Stomach (tissue), 9 donors: ENCODE measurements around the gene PLG. TPM values are rescaled to one million over a fixed set of nuclear protein-coding genes. Genes with fewer than 3 reads are reported as not detected.
"Not testable (repeated sequence)": the region's sequence is repeated elsewhere in the genome, so short reads cannot be mapped to it uniquely, and the experiment has no call there.

Source experiments
- DNase-seq, 2 donors: peaks; one replicate each; pipeline versions ENCODE4 v3.0.0 to v3.0.0-alpha.2; 2013 to 2019
- H3K27ac ChIP-seq, 5 donors: fragments of 200-600 bp in 4 of 5; sonication (generic) in 4 of 5; one replicate each; pipeline ENCODE4 v1.5.1; 2013 to 2019; ENCODE audit warnings: mild to moderate bottlenecking in 1 of 5, moderate library complexity in 1 of 5
- H3K27me3 ChIP-seq, 3 donors: fragments of 200-600 bp; sonication (generic); one replicate each; pipeline ENCODE4 v1.5.1; 2017 to 2019; ENCODE audit warnings: mixed run types in 1 of 3
- H3K36me3 ChIP-seq, 4 donors: fragments of 200-600 bp; sonication (generic); 1 replicate in 3 of 4; 2 replicates in 1 of 4; pipeline ENCODE4 v1.5.1; 2016 to 2019
- H3K4me1 ChIP-seq, 4 donors: fragments of 200-600 bp; sonication (generic); one replicate each; pipeline ENCODE4 v1.5.1; 2016 to 2019
- H3K4me3 ChIP-seq, 4 donors: fragments of 200-600 bp; sonication (generic) in 3 of 4; one replicate each; pipeline ENCODE4 v1.5.1; 2016 to 2019; ENCODE audit warnings: mild to moderate bottlenecking in 1 of 4
- H3K9me3 ChIP-seq, 4 donors: fragments of 200-600 bp; sonication (generic); one replicate each; pipeline ENCODE4 v1.5.1; 2016 to 2019
- CTCF ChIP-seq, 7 experiments: fragments of 450-650 bp in 4 of 7; fragments of 200-600 bp in 3 of 7; sonication (generic) in 3 of 7; IDR thresholded peaks; one replicate each; pipeline ENCODE4 v1.5.1; 2016 to 2019; ENCODE audit warnings: antibody characterized with exemption in 7 of 7, control low read depth in 2 of 7, mild to moderate bottlenecking in 1 of 7
- EP300 ChIP-seq: sonication (generic); formaldehyde crosslinking; IDR thresholded peaks from one replicate; pipeline ENCODE4 v1.6.1; 2017; ENCODE audit warnings: antibody characterized with exemption
- POLR2A ChIP-seq, 4 donors: fragments of 450-650 bp; IDR thresholded peaks; one replicate each; pipeline ENCODE4 v1.6.1; 2016; ENCODE audit warnings: antibody characterized with exemption in 4 of 4, control low read depth in 2 of 4, mild to moderate bottlenecking in 1 of 4, moderate library complexity in 1 of 4
- POLR2AphosphoS5 ChIP-seq, 3 donors: sonication (generic); formaldehyde crosslinking; IDR thresholded peaks; one replicate each; pipeline ENCODE4 v1.6.1; 2016; ENCODE audit warnings: antibody characterized with exemption in 3 of 3
- WGBS, 5 donors: extraction: QIAGEN DNeasy Blood & Tissue Kit in 3 of 5; methylation state at CpG; one replicate each; pipeline versions ENCODE4 v1.1.5 to v1.1.7; 2013 to 2018; 5-methylcytosine and 5-hydroxymethylcytosine counted together
- intact Hi-C: fragments of 100-400 bp; cut with DNase I; formaldehyde crosslinking; loops from one replicate; pipeline ENCODE4 v1.15.1; 2023; ENCODE audit warnings: low total_unique reads
- polyA plus RNA-seq, 3 donors: library from polyadenylated mRNA; stranded (reverse); fragments of 200-250 nt; gene quantifications; one replicate each; pipeline ENCODE4 v1.2.3, GENCODE V29; 2013
- total RNA-seq, 5 donors: library from RNA; depleted of rRNA; stranded (reverse); fragments of >200 nt; gene quantifications; one replicate each; pipeline versions ENCODE4 v1.1.0 to v1.2.3, GENCODE V29; 2014 to 2016
- donor health status: healthy with polysubstance abuse.
- donor health status: Bipolar disorder and iron deficiency.
- donor health status: healthy.

The PLG gene
- total and polyA plus RNA-seq, 8 donors = 3.3 TPM; not detected in 7

GRCh38 chr6:160799801-160800506 lies 97.9 kb downstream of the PLG start:
- Histone ChIP-seq H3K4me1 (no peaks in the 10 kb centered on the region), H3K4me3 (no peak overlapping the region), H3K27ac (no peak overlapping the region), H3K36me3 (no peaks in the 10 kb centered on the region), H3K9me3 (peaks cover 0 to 11% (median 9%) of the 10 kb centered on the region in 4 donors), H3K27me3 (no peaks in the 10 kb centered on the region)
- no peak for TF ChIP-seq POLR2AphosphoS5 (IDR thresholded peaks at IDR 0.05)
- TF ChIP-seq POLR2A (IDR thresholded peaks at IDR 0.05) = no peak
- TF ChIP-seq CTCF (IDR thresholded peaks at IDR 0.05) = no peak
- no peak for TF ChIP-seq EP300
- DNase-seq = no peak
- intact Hi-C loops = no loop called here

GRCh38 chr6:160801418-160801817 lies 99.4 kb downstream of the PLG start:
- WGBS, 5 donors = 67 to 81% (median 70%) methylated on average over 1 of the region's 1 CpG
- no peak for TF ChIP-seq POLR2AphosphoS5 (IDR thresholded peaks at IDR 0.05)
- intact Hi-C loops = no loop called here

DNA sequence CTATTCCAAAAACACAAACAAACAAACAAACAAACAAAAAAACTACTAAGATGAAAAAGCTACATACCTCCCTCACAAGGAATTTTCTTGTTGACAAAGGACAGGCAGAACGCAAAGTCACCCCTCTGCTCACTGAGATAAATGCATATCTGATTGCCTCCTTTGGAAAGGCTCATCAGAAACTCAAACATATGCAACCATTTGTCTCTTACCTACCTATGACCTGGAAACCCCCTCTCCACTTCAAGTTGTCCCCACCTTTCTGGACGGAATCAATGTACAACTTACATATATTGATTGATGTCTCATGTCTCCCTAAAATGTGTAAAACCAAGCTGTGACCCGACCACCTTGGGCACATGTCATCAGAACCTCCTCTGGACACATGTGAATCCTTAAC lies 100.0 kb downstream of the PLG start:
- H3K4me1 ChIP-seq, DNase-seq, H3K36me3 ChIP-seq, H3K27ac ChIP-seq, H3K27me3 ChIP-seq, intact Hi-C loops, H3K4me3 ChIP-seq: not testable (repeated sequence)
- peaks cover 0 to 11% (median 9%) of the 10 kb centered on the region in 4 donors for H3K9me3 ChIP-seq
- 63 to 80% (median 75%) methylated on average over 3 of the region's 3 CpGs for WGBS, 5 donors

More at GRCh38 chr6:160801418-160801817, 99.4 kb downstream of the PLG start:
- DNase-seq = no peak
- no peak overlapping the region for H3K27ac ChIP-seq
- H3K4me3 ChIP-seq = no peak overlapping the region
- peaks cover 0 to 11% (median 9%) of the 10 kb centered on the region in 4 donors for H3K9me3 ChIP-seq
- no peaks in the 10 kb centered on the region for H3K36me3 ChIP-seq
- no peaks in the 10 kb centered on the region for H3K4me1 ChIP-seq
- no peaks in the 10 kb centered on the region for H3K27me3 ChIP-seq

Other genes starting within 250 kb of the PLG start
- gene LPA, start 38.0 kb upstream of the PLG start, total RNA-seq = not detected
- gene LPA, start 38.0 kb upstream of the PLG start, polyA plus RNA-seq = under 1 TPM in 1 of 3 donors, not detected in 2; 0.25 TPM